T-cell (primary cell): ENCODE measurements around the gene DACT2. TPM values are rescaled to one million over a fixed set of nuclear protein-coding genes. Genes with fewer than 3 reads are reported as not detected.

Experiments used
- ATAC-seq, 4 experiments: fragments of 200-7000 bp in 3 of 4; fragments of 150-1000 bp in 1 of 4; cut with Tn5 transposase; replicated peaks in 1 of 4; 1 replicate in 3 of 4; 2 replicates in 1 of 4; pipeline ENCODE4 v1.10.0; 2021; ENCODE audit warnings: moderate library complexity in 3 of 4, mild to moderate bottlenecking in 2 of 4, moderate number of reproducible peaks in 1 of 4
- CTCF ChIA-PET, 2 donors: fragments of 300-600 bp; sonication (Branson Sonifier 250); formaldehyde crosslinking; loops; one replicate each; lab custom pipeline; 2022; ENCODE audit warnings: antibody characterized with exemption in 2 of 2; lab: Charles Lee
- POLR2A ChIA-PET, 2 donors: fragments of 300-600 bp; sonication (Branson Sonifier 250); formaldehyde crosslinking; loops; one replicate each; lab custom pipeline; 2022; ENCODE audit warnings: antibody characterized with exemption in 2 of 2; lab: Charles Lee
- DNase-seq, 35 experiments: peaks; one replicate each; pipeline versions ENCODE4 v3.0.0 to v3.0.0-alpha.2; 2013 to 2023
- H3K27ac ChIP-seq: one replicate; pipeline ENCODE4 v1.5.1; 2013; ENCODE audit warnings: low read length
- H3K27me3 ChIP-seq, 2 experiments: replicated peaks in 1 of 2; 1 replicate in 1 of 2; 2 replicates in 1 of 2; pipeline versions ENCODE4 v1.6.1 to v1.7.0; 2013; ENCODE audit warnings: low read length in 1 of 2, mixed read lengths in 1 of 2; ENCODE audit not compliant: control insufficient read depth in 2 of 2, insufficient read depth in 2 of 2; ENCODE audit errors: extremely low read depth in 1 of 2
- H3K36me3 ChIP-seq, 2 donors: 1 replicate in 1 of 2; 2 replicates in 1 of 2; pipeline versions ENCODE4 v1.6.1 to v1.7.0; 2013; ENCODE audit warnings: low read length in 1 of 2; ENCODE audit not compliant: control insufficient read depth in 2 of 2, insufficient read depth in 1 of 2; ENCODE audit errors: extremely low read depth in 1 of 2
- H3K4me1 ChIP-seq, 2 experiments: 1 replicate in 1 of 2; 2 replicates in 1 of 2; pipeline versions ENCODE4 v1.6.1 to v1.7.0; 2013; ENCODE audit warnings: low read length in 2 of 2, mixed read lengths in 1 of 2; ENCODE audit not compliant: insufficient read depth in 2 of 2, control insufficient read depth in 1 of 2; ENCODE audit errors: extremely low read depth in 1 of 2
- H3K4me3 ChIP-seq, 2 donors: 1 replicate in 1 of 2; 2 replicates in 1 of 2; pipeline versions ENCODE4 v1.5.1 to v1.7.0; 2013; ENCODE audit warnings: mild to moderate bottlenecking in 2 of 2, low read length in 1 of 2, moderate library complexity in 1 of 2; ENCODE audit not compliant: control insufficient read depth in 1 of 2; ENCODE audit errors: extremely low read depth in 1 of 2
- H3K9me3 ChIP-seq: 2 replicates; pipeline ENCODE4 v1.7.0; 2013
- H3K27ac Mint-ChIP-seq, 2 donors: one replicate each; pipeline ENCODE4 v1.8.0; 2020 to 2021; ENCODE audit warnings: mild to moderate bottlenecking in 2 of 2, mixed read lengths in 2 of 2
- H3K27me3 Mint-ChIP-seq, 2 donors: one replicate each; pipeline ENCODE4 v1.8.0; 2021 to 2022; ENCODE audit warnings: mixed read lengths in 2 of 2
- H3K36me3 Mint-ChIP-seq: one replicate; pipeline ENCODE4 v1.8.0; 2021; ENCODE audit warnings: mixed read lengths
- H3K4me1 Mint-ChIP-seq, 3 donors: one replicate each; pipeline ENCODE4 v1.8.0; 2020 to 2022; ENCODE audit warnings: mixed read lengths in 3 of 3, mild to moderate bottlenecking in 1 of 3
- H3K4me3 Mint-ChIP-seq, 3 donors: one replicate each; pipeline ENCODE4 v1.8.0; 2020 to 2022; ENCODE audit warnings: mild to moderate bottlenecking in 3 of 3, mixed read lengths in 3 of 3, moderate library complexity in 3 of 3
- H3K9me3 Mint-ChIP-seq, 3 donors: one replicate each; pipeline ENCODE4 v1.8.0; 2020 to 2022; ENCODE audit warnings: mixed read lengths in 3 of 3
- WGBS: methylation state at CpG from one replicate; pipeline ENCODE4 v1.1.5; 2013; ENCODE audit warnings: missing lambda C conversion rate; ENCODE audit not compliant: insufficient coverage; 5-methylcytosine and 5-hydroxymethylcytosine counted together
- total RNA-seq, 35 experiments: library from RNA in 6 of 35; stranded (reverse) in 6 of 35; fragments of 120-200 nt in 1 of 35; gene quantifications; one replicate each; pipeline versions ENCODE4 v1.2.1 to v1.2.4 and lab custom pipeline; 2013 to 2026

The DACT2 gene
- total RNA-seq, 5 donors from 2014 or later (not counting 1 experiment from before 2014, with no cell fraction given) = not detected

DNA sequence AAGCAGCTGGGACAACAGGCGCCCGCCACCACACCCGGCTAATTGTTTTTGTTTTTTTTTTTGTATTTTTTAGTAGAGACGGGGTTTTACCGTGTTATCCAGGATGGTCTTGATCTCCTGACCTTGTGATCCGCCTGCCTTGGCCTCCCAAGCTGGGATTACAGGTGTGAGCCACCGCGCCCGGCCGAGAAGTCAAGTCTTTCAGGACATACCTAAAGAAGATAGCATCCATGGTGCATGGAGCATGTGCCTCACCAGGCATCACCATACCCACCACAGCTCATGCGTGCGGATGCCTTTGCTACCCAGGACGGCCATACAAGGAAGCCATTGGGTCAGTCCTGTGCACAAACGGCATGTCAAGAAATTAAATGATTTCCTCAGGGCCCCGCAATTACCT lies 60.8 kb downstream of the DACT2 start:
- Histone ChIP-seq H3K4me1 (no peaks in the 10 kb centered on the region), H3K27ac (no peak overlapping the region), H3K36me3 (no peaks in the 10 kb centered on the region), H3K27me3 (peaks cover 0 to 7% of the 10 kb centered on the region in 2 experiments), H3K9me3 (no peaks in the 10 kb centered on the region), H3K4me3 (no peak overlapping the region)
- Mint-ChIP-seq H3K27me3 (peaks cover 2 to 12% of the 10 kb centered on the region in 2 donors), H3K36me3 (no peaks in the 10 kb centered on the region), H3K4me3 (no peak overlapping the region), H3K27ac (no peak overlapping the region), H3K9me3 (peaks cover 10 to 20% (median 12%) of the 10 kb centered on the region in 3 donors), H3K4me1 (no peaks in the 10 kb centered on the region)
- DNase-seq (no peak), ATAC-seq (no peak)
- ChIA-PET CTCF (no interaction called here), POLR2A (no interaction called here)
- 97% methylated on average over 12 of the region's 15 CpGs for WGBS

DNA sequence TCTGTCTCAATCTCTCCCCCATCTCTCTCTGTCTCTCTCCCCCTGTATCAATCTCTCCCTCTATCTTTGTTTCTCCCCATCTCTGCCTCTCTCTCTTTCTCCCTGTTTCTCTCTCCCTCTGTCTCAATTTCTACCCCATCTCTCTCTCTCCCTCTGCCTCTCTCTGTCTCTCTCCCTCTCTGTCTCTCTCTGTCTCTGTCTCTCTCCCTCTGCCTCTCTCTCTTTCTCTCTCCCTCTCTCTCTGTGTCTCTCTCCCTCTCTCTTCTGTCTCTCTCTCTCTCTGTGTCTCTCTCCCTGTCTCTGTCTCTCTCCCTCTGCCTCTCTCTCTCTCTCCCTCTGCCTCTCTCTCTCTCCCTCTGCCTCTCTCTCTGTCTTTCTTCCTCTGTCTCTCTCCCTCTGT lies 62.6 kb downstream of the DACT2 start:
- no peaks in the 10 kb centered on the region for H3K4me1 Mint-ChIP-seq
- peaks cover 2 to 12% of the 10 kb centered on the region in 2 donors for H3K27me3 Mint-ChIP-seq
- no peak overlapping the region for H3K4me3 Mint-ChIP-seq
- Histone ChIP-seq H3K36me3 (no peaks in the 10 kb centered on the region), H3K4me1 (no peaks in the 10 kb centered on the region), H3K9me3 (no peaks in the 10 kb centered on the region), H3K4me3 (no peak overlapping the region), H3K27ac (no peak overlapping the region), H3K27me3 (peaks cover 0 to 7% of the 10 kb centered on the region in 2 experiments)
- no peak overlapping the region for H3K27ac Mint-ChIP-seq
- no peaks in the 10 kb centered on the region for H3K36me3 Mint-ChIP-seq
- ChIA-PET POLR2A (no interaction called here), CTCF (no interaction called here)
- ATAC-seq = no peak
- peaks cover 10 to 20% (median 12%) of the 10 kb centered on the region in 3 donors for H3K9me3 Mint-ChIP-seq
- no peak for DNase-seq

Other genes starting within 250 kb of the DACT2 start
- not detected for gene FRMD1, start 240.6 kb downstream of the DACT2 start, total RNA-seq
- gene SMOC2, start 121.4 kb upstream of the DACT2 start, total RNA-seq = under 1 TPM in 3 of 5 donors, not detected in 2; 0.06 to 0.20 (median 0.16) TPM